ENCODE measurements around the gene ZNF512B. TPM values are rescaled to one million over a fixed set of nuclear protein-coding genes. Genes with fewer than 3 reads are reported as not detected.
"Not testable (repeated sequence)": the region's sequence is repeated elsewhere in the genome, so short reads cannot be mapped to it uniquely, and the experiment has no call there.

Gene ZNF512B
- polyA plus RNA-seq: 0.30 TPM

- H3K27ac Mint-ChIP-seq: peak within 1 kb of the TSS in 1 of 3 donors; percentile 60
- H3K9me3 Mint-ChIP-seq: peaks cover 0 to 2% (median 0%) of the 10 kb centered on the region in 3 donors
- peak within 1 kb of the TSS; percentile 79 to 88 (median 83) for H3K4me3 Mint-ChIP-seq
- no peaks in the 10 kb centered on the region for H3K36me3 Mint-ChIP-seq
- H3K4me1 Mint-ChIP-seq: peaks cover 0 to 14% (median 7%) of the 10 kb centered on the region in 3 donors
- no peaks in the 10 kb centered on the region for H3K27me3 Mint-ChIP-seq
These were observed at the start of gene ZNF512B for GRCh38 chr20:63969838-63970713. Gene ZNF512B (minus strand): TSS chr20:63969930. CDS start chr20:63967950, 1,980 bp downstream.

- Mint-ChIP-seq H3K36me3 (peaks cover 12% of the 10 kb centered on the region), H3K4me1 (peaks cover 0 to 2% (median 0%) of the 10 kb centered on the region in 3 donors), H3K9me3 (no peaks in the 10 kb centered on the region), H3K27ac (no peak overlapping the region), H3K4me3 (no peak overlapping the region), H3K27me3 (no peaks in the 10 kb centered on the region)
These were observed 45.9 kb upstream of the ZNF512B start for GRCh38 chr20:64015635-64016034.

- peak overlapping the region in 1 of 3 donors; percentile 84 for H3K27ac Mint-ChIP-seq
- H3K4me3 Mint-ChIP-seq: peak overlapping the region in 2 of 4 donors; percentile 57 to 63
- H3K36me3 Mint-ChIP-seq: peaks cover 22% of the 10 kb centered on the region
These were observed 42.8 kb upstream of the ZNF512B start for GRCh38 chr20:64012385-64013154.

GRCh38 chr20:64011366-64011779 lies 41.6 kb upstream of the ZNF512B start:
- peak overlapping the region in 1 of 3 donors; percentile 16 for H3K27ac Mint-ChIP-seq
- no peak overlapping the region for H3K4me3 Mint-ChIP-seq
- peaks cover 0 to 5% (median 0%) of the 10 kb centered on the region in 3 donors for H3K4me1 Mint-ChIP-seq
- H3K9me3 Mint-ChIP-seq: no peaks in the 10 kb centered on the region
- H3K27me3 Mint-ChIP-seq: no peaks in the 10 kb centered on the region
- H3K36me3 Mint-ChIP-seq: peaks cover 20% of the 10 kb centered on the region

More at GRCh38 chr20:64012385-64013154, 42.8 kb upstream of the ZNF512B start:
- H3K4me1 Mint-ChIP-seq, H3K9me3 Mint-ChIP-seq, H3K27me3 Mint-ChIP-seq: not testable (repeated sequence)

- Mint-ChIP-seq H3K36me3 (peaks cover 20% of the 10 kb centered on the region), H3K4me1 (peaks cover 0 to 5% (median 0%) of the 10 kb centered on the region in 3 donors), H3K27me3 (no peaks in the 10 kb centered on the region), H3K4me3 (no peak overlapping the region), H3K9me3 (no peaks in the 10 kb centered on the region), H3K27ac (peak overlapping the region in 1 of 3 donors; percentile 39)
These were observed 41.0 kb upstream of the ZNF512B start for GRCh38 chr20:64010711-64011237.

- peaks cover 0 to 5% (median 0%) of the 10 kb centered on the region in 3 donors for H3K4me1 Mint-ChIP-seq
- H3K27me3 Mint-ChIP-seq: no peaks in the 10 kb centered on the region
- no peaks in the 10 kb centered on the region for H3K9me3 Mint-ChIP-seq
- peaks cover 19% of the 10 kb centered on the region for H3K36me3 Mint-ChIP-seq
- H3K4me3 Mint-ChIP-seq: peak overlapping the region in 1 of 4 donors; percentile 49
- peak overlapping the region in 1 of 3 donors; percentile 90 for H3K27ac Mint-ChIP-seq
These were observed 40.2 kb upstream of the ZNF512B start for GRCh38 chr20:64009811-64010387.

GRCh38 chr20:64006902-64007301 lies 37.2 kb upstream of the ZNF512B start:
- Mint-ChIP-seq H3K4me1 (peaks cover 3 to 7% (median 4%) of the 10 kb centered on the region in 3 donors), H3K9me3 (no peaks in the 10 kb centered on the region), H3K4me3 (no peak overlapping the region), H3K27me3 (no peaks in the 10 kb centered on the region), H3K36me3 (peaks cover 16% of the 10 kb centered on the region), H3K27ac (no peak overlapping the region)

GRCh38 chr20:64006490-64006889 lies 36.8 kb upstream of the ZNF512B start:
- Mint-ChIP-seq H3K36me3 (peaks cover 19% of the 10 kb centered on the region), H3K4me1 (peaks cover 4 to 7% (median 5%) of the 10 kb centered on the region in 3 donors), H3K27me3 (no peaks in the 10 kb centered on the region), H3K9me3 (no peaks in the 10 kb centered on the region), H3K27ac (no peak overlapping the region), H3K4me3 (no peak overlapping the region)

GRCh38 chr20:64005394-64005793 lies 35.7 kb upstream of the ZNF512B start:
- peaks cover 4 to 7% (median 5%) of the 10 kb centered on the region in 3 donors for H3K4me1 Mint-ChIP-seq
- no peaks in the 10 kb centered on the region for H3K9me3 Mint-ChIP-seq
- peaks cover 19% of the 10 kb centered on the region for H3K36me3 Mint-ChIP-seq
- H3K27me3 Mint-ChIP-seq: no peaks in the 10 kb centered on the region
- no peak overlapping the region for H3K4me3 Mint-ChIP-seq
- no peak overlapping the region for H3K27ac Mint-ChIP-seq

- H3K27me3 Mint-ChIP-seq: no peaks in the 10 kb centered on the region
- peaks cover 12% of the 10 kb centered on the region for H3K36me3 Mint-ChIP-seq
- no peak overlapping the region for H3K27ac Mint-ChIP-seq
- peaks cover 4 to 7% (median 5%) of the 10 kb centered on the region in 3 donors for H3K4me1 Mint-ChIP-seq
- H3K9me3 Mint-ChIP-seq: no peaks in the 10 kb centered on the region
- no peak overlapping the region for H3K4me3 Mint-ChIP-seq
These were observed 34.4 kb upstream of the ZNF512B start for GRCh38 chr20:64003960-64004725.

GRCh38 chr20:64001607-64002011 lies 31.9 kb upstream of the ZNF512B start:
- Mint-ChIP-seq H3K9me3 (no peaks in the 10 kb centered on the region), H3K4me1 (peaks cover 4 to 5% (median 5%) of the 10 kb centered on the region in 3 donors), H3K27ac (peak overlapping the region in 1 of 3 donors; percentile 41), H3K27me3 (no peaks in the 10 kb centered on the region), H3K4me3 (no peak overlapping the region), H3K36me3 (peaks cover 8% of the 10 kb centered on the region)

GRCh38 chr20:64000906-64001305 lies 31.2 kb upstream of the ZNF512B start:
- no peaks in the 10 kb centered on the region for H3K9me3 Mint-ChIP-seq
- H3K4me3 Mint-ChIP-seq: no peak overlapping the region
- H3K27me3 Mint-ChIP-seq: no peaks in the 10 kb centered on the region
- peak overlapping the region in 1 of 3 donors; percentile 41 for H3K27ac Mint-ChIP-seq
- peaks cover 4 to 5% (median 5%) of the 10 kb centered on the region in 3 donors for H3K4me1 Mint-ChIP-seq
- H3K36me3 Mint-ChIP-seq: peaks cover 8% of the 10 kb centered on the region

GRCh38 chr20:63982937-63983336 lies 13.2 kb upstream of the ZNF512B start:
- H3K27me3 Mint-ChIP-seq: no peaks in the 10 kb centered on the region
- peak overlapping the region in 2 of 3 donors; percentile 62 to 71 for H3K27ac Mint-ChIP-seq
- peaks cover 6% of the 10 kb centered on the region for H3K36me3 Mint-ChIP-seq
- H3K4me3 Mint-ChIP-seq: peak overlapping the region in 3 of 4 donors; percentile 37 to 57 (median 44)
- peaks cover 29 to 40% (median 32%) of the 10 kb centered on the region in 3 donors for H3K4me1 Mint-ChIP-seq
- H3K9me3 Mint-ChIP-seq: no peaks in the 10 kb centered on the region
